ENCODE measurements around the gene FBH1.

GRCh38 chr10:5970066-5970465, 80.0 kb downstream of the FBH1 start:
- TF ChIP-seq POLR2A (IDR thresholded peaks at IDR 0.05; ENCODE audit: low read depth, low read length) (no peak), SPI1 (IDR thresholded peaks at IDR 0.05; ENCODE audit: low read depth, low read length) (no peak), TAF1 (IDR thresholded peaks at IDR 0.05; ENCODE audit: low read depth, low read length) (no peak), POLR2AphosphoS5 (IDR thresholded peaks at IDR 0.05; ENCODE audit: low read depth, low read length) (no peak), POU2F2 (IDR thresholded peaks at IDR 0.05; ENCODE audit: low read depth, low read length) (no peak)

All from GM12891 (cell line).